ENCODE data around the gene XYLT1.

GRCh38 chr16:17348826-17349225 is 121.9 kb downstream of the XYLT1 start:
- TF ChIP-seq FOXM1 (IDR thresholded peaks at IDR 0.05; ENCODE audit: low read depth): no peak
- no peak for TF ChIP-seq SMC3 (IDR thresholded peaks at IDR 0.05; ENCODE audit: low read depth, low read length)
- TF ChIP-seq, protein P1, sequence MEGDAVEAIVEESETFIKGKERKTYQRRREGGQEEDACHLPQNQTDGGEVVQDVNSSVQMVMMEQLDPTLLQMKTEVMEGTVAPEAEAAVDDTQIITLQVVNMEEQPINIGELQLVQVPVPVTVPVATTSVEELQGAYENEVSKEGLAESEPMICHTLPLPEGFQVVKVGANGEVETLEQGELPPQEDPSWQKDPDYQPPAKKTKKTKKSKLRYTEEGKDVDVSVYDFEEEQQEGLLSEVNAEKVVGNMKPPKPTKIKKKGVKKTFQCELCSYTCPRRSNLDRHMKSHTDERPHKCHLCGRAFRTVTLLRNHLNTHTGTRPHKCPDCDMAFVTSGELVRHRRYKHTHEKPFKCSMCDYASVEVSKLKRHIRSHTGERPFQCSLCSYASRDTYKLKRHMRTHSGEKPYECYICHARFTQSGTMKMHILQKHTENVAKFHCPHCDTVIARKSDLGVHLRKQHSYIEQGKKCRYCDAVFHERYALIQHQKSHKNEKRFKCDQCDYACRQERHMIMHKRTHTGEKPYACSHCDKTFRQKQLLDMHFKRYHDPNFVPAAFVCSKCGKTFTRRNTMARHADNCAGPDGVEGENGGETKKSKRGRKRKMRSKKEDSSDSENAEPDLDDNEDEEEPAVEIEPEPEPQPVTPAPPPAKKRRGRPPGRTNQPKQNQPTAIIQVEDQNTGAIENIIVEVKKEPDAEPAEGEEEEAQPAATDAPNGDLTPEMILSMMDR (IDR thresholded peaks at IDR 0.05): no peak
- no peak for TF ChIP-seq TAF1 (IDR thresholded peaks at IDR 0.05; ENCODE audit: borderline replicate concordance, low read depth, low read length)
- TF ChIP-seq RCOR1 (IDR thresholded peaks at IDR 0.05; ENCODE audit: low read length): no peak
- TF ChIP-seq, protein P2, sequence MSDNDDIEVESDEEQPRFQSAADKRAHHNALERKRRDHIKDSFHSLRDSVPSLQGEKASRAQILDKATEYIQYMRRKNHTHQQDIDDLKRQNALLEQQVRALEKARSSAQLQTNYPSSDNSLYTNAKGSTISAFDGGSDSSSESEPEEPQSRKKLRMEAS (IDR thresholded peaks at IDR 0.05; ENCODE audit: low read depth): no peak
- no peak for TF ChIP-seq TEAD4 (IDR thresholded peaks at IDR 0.05; ENCODE audit: borderline replicate concordance, insufficient read depth)
- TF ChIP-seq EZH2phosphoT487 (IDR thresholded peaks at IDR 0.05; ENCODE audit: borderline replicate concordance, low read depth): no peak

All from SK-N-SH (cell line).